ENCODE data around the gene CPSF3. TPM values are rescaled to one million over a fixed set of nuclear protein-coding genes. Genes with fewer than 3 reads are reported as not detected.

The CPSF3 gene
- total and polyA plus RNA-seq, 2 of the 13 experiments (the other 11 are each of a cell fraction or from before 2014, with no cell fraction given) = 19.8 to 93.0 TPM

DNA sequence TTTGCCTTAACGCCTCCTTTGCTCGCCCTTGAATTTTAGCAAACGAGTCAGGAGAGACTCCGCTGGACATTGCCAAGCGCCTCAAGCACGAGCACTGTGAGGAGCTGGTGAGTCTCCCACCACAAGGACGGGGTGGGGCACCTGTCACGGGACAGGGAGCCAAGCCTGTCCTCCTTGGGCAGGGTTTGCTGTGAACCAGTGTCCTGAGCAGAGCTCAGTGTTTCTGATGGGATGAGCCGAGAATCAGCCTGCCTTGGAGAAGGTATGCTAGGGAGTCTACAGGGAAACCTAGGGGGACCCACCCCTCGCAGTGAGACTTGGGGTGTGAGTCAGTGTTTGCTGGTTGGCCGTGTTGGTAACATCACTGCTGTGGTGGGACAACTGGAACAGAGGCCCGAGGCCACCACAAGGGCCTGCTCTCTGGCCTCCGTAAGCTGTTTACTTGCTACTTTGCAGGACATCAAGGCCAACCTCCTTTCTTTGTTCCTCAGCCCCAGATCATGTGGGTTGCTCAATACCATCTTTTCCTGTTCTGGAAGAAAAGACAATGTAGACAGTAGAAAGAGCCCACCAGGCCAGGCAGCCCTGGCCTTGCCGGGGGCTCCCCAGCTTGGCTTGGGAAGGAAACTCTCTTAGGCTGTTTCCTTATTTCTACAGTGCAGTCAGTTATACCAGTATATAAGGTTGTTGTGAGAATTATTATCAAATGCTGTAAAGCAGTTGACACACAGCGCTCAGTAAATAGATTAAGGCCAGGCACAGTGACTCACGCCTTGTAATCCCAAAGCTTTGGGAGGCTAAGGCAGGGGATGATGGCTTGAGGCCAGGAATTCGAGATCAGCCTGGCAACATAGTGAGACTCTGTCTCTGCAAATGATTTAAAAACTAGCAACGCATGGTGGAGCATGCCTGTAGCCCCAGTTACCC is 42.5 kb upstream of the CPSF3 start (continued):
- no peak for TF ChIP-seq ZNF703 (CRISPR knock-in tag; IDR thresholded peaks at IDR 0.05; ENCODE audit: borderline replicate concordance)
- TF ChIP-seq, protein P1, sequence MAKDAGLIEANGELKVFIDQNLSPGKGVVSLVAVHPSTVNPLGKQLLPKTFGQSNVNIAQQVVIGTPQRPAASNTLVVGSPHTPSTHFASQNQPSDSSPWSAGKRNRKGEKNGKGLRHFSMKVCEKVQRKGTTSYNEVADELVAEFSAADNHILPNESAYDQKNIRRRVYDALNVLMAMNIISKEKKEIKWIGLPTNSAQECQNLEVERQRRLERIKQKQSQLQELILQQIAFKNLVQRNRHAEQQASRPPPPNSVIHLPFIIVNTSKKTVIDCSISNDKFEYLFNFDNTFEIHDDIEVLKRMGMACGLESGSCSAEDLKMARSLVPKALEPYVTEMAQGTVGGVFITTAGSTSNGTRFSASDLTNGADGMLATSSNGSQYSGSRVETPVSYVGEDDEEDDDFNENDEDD (CRISPR knock-in tag; IDR thresholded peaks at IDR 0.05; ENCODE audit: borderline replicate concordance) = no peak
- TF ChIP-seq FOSL2 (CRISPR knock-in tag; IDR thresholded peaks at IDR 0.05) = peak; percentile 92
- TF ChIP-seq, protein P2, sequence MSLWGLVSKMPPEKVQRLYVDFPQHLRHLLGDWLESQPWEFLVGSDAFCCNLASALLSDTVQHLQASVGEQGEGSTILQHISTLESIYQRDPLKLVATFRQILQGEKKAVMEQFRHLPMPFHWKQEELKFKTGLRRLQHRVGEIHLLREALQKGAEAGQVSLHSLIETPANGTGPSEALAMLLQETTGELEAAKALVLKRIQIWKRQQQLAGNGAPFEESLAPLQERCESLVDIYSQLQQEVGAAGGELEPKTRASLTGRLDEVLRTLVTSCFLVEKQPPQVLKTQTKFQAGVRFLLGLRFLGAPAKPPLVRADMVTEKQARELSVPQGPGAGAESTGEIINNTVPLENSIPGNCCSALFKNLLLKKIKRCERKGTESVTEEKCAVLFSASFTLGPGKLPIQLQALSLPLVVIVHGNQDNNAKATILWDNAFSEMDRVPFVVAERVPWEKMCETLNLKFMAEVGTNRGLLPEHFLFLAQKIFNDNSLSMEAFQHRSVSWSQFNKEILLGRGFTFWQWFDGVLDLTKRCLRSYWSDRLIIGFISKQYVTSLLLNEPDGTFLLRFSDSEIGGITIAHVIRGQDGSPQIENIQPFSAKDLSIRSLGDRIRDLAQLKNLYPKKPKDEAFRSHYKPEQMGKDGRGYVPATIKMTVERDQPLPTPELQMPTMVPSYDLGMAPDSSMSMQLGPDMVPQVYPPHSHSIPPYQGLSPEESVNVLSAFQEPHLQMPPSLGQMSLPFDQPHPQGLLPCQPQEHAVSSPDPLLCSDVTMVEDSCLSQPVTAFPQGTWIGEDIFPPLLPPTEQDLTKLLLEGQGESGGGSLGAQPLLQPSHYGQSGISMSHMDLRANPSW (CRISPR knock-in tag; IDR thresholded peaks at IDR 0.05; ENCODE audit: borderline replicate concordance) = peak; percentile 64; the same call in 1 of the 2 replicates
- TF ChIP-seq RNF2 (conservative IDR thresholded peaks at IDR 0.05; ENCODE audit: low read depth) = 0 out of 2 replicates have a peak, but pooled peaks have one; percentile 28
- TF ChIP-seq RBFOX2 (IDR thresholded peaks at IDR 0.05; ENCODE audit: low read depth, low read length) = no peak
- TF ChIP-seq PLRG1 (conservative IDR thresholded peaks at IDR 0.05) = no peak
- TF ChIP-seq EEA1 (CRISPR knock-in tag; IDR thresholded peaks at IDR 0.05; ENCODE audit: borderline replicate concordance) = 0 out of 2 replicates have a peak, but pooled peaks have one; percentile 53
- TF ChIP-seq ZFP82 (CRISPR knock-in tag; IDR thresholded peaks at IDR 0.05; ENCODE audit: borderline replicate concordance) = no peak
- peak; percentile 57; the same call in 1 of the 2 replicates for TF ChIP-seq NR2F2 (IDR thresholded peaks at IDR 0.05; ENCODE audit: borderline replicate concordance, low read depth)
- 0 out of 2 replicates have a peak, but pooled peaks have one; percentile 34 for TF ChIP-seq FOXA1 (IDR thresholded peaks at IDR 0.05)
- peak; percentile 68 for TF ChIP-seq FOXA1 (CRISPR knock-in tag; IDR thresholded peaks at IDR 0.05)
- TF ChIP-seq, protein P3, sequence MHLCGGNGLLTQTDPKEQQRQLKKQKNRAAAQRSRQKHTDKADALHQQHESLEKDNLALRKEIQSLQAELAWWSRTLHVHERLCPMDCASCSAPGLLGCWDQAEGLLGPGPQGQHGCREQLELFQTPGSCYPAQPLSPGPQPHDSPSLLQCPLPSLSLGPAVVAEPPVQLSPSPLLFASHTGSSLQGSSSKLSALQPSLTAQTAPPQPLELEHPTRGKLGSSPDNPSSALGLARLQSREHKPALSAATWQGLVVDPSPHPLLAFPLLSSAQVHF (CRISPR knock-in tag; IDR thresholded peaks at IDR 0.05) = no peak
- no peak for TF ChIP-seq IKZF1 (IDR thresholded peaks at IDR 0.05)
- TF ChIP-seq, protein P4, sequence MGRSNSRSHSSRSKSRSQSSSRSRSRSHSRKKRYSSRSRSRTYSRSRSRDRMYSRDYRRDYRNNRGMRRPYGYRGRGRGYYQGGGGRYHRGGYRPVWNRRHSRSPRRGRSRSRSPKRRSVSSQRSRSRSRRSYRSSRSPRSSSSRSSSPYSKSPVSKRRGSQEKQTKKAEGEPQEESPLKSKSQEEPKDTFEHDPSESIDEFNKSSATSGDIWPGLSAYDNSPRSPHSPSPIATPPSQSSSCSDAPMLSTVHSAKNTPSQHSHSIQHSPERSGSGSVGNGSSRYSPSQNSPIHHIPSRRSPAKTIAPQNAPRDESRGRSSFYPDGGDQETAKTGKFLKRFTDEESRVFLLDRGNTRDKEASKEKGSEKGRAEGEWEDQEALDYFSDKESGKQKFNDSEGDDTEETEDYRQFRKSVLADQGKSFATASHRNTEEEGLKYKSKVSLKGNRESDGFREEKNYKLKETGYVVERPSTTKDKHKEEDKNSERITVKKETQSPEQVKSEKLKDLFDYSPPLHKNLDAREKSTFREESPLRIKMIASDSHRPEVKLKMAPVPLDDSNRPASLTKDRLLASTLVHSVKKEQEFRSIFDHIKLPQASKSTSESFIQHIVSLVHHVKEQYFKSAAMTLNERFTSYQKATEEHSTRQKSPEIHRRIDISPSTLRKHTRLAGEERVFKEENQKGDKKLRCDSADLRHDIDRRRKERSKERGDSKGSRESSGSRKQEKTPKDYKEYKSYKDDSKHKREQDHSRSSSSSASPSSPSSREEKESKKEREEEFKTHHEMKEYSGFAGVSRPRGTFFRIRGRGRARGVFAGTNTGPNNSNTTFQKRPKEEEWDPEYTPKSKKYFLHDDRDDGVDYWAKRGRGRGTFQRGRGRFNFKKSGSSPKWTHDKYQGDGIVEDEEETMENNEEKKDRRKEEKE (IDR thresholded peaks at IDR 0.05) = no peak
- TF ChIP-seq HCFC1 (IDR thresholded peaks at IDR 0.05; ENCODE audit: low read depth, low read length) = no peak
- TF ChIP-seq ARID2 (CRISPR knock-in tag; IDR thresholded peaks at IDR 0.05; ENCODE audit: borderline replicate concordance) = no peak
- TF ChIP-seq NFYB (CRISPR knock-in tag; IDR thresholded peaks at IDR 0.05) = no peak
- TF ChIP-seq, protein P5, sequence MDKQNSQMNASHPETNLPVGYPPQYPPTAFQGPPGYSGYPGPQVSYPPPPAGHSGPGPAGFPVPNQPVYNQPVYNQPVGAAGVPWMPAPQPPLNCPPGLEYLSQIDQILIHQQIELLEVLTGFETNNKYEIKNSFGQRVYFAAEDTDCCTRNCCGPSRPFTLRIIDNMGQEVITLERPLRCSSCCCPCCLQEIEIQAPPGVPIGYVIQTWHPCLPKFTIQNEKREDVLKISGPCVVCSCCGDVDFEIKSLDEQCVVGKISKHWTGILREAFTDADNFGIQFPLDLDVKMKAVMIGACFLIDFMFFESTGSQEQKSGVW (CRISPR knock-in tag; IDR thresholded peaks at IDR 0.05; ENCODE audit: borderline replicate concordance) = no peak
- no peak for TF ChIP-seq ZNF260 (CRISPR knock-in tag; IDR thresholded peaks at IDR 0.05; ENCODE audit: borderline replicate concordance, low read depth)
- no peak for TF ChIP-seq ATF1 (CRISPR knock-in tag; IDR thresholded peaks at IDR 0.05)
- TF ChIP-seq ZNF839 (CRISPR knock-in tag; IDR thresholded peaks at IDR 0.05; ENCODE audit: borderline replicate concordance) = no peak
